SKM-1 treated with dmso at 0.1 percent for 144 hours (cell line): Measurements from ENCODE around the gene LDLRAD3.

Experiments used
- DNase-seq: peaks from one replicate; lab custom pipeline; 2025; ENCODE audit not compliant: unreplicated experiment; lab: John Stamatoyannopoulos, UW

The LDLRAD3 gene

GRCh38 chr11:36070213-36070953, 126.5 kb downstream of the LDLRAD3 start:
- peak; percentile 6 for DNase-seq

- DNase-seq, result no peak
These were observed 127.1 kb downstream of the LDLRAD3 start for GRCh38 chr11:36070954-36071330.

- DNase-seq, result no peak
These were observed 128.1 kb downstream of the LDLRAD3 start for GRCh38 chr11:36071917-36072500.

- no peak for DNase-seq
These were observed 129.7 kb downstream of the LDLRAD3 start for GRCh38 chr11:36073411-36074203.

- no peak for DNase-seq
These were observed 131.1 kb downstream of the LDLRAD3 start for GRCh38 chr11:36074941-36075431.

GRCh38 chr11:36077368-36077767, 133.5 kb downstream of the LDLRAD3 start:
- no peak for DNase-seq

GRCh38 chr11:36077886-36078685, 134.2 kb downstream of the LDLRAD3 start:
- DNase-seq, result no peak

GRCh38 chr11:36078686-36079055, 134.8 kb downstream of the LDLRAD3 start:
- no peak for DNase-seq

DNA sequence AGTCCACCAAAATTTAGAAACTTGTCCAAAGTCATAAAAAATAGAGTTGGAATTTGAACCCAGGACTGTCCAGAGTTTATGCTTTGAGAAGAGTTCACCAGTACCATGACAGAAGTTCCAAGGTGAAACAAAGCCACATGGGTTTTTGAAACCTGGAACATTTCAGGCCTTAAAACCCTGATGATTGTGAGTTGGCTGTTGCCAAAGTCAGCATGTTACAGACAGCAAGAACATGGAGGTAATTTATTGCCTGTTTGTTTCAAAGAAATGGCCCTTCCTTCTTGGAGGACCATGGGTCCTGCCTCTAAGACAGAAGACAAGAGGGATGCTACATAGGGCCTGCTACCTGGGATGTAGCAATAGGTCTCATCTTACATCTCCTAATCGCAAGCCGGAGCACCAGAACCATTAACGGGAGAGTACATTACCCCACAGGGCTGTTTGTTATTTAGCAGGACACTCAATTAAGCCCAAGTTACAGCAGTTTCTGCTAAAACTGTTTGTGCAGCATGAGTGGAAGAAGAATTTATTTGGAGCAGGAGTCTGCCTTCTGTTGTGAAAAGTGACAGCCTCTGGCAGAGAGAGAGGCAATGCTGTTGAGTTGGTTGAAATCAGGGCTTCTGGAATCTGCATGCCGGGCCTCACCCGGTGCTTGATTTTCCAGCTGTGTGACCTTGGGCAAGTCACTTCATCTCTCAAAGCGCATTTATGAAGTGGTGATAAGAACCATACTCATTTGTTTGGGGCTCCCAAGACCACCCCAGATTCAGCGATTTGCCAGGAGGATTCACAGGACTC, 136.2 kb downstream of the LDLRAD3 start:
- no peak for DNase-seq

DNA sequence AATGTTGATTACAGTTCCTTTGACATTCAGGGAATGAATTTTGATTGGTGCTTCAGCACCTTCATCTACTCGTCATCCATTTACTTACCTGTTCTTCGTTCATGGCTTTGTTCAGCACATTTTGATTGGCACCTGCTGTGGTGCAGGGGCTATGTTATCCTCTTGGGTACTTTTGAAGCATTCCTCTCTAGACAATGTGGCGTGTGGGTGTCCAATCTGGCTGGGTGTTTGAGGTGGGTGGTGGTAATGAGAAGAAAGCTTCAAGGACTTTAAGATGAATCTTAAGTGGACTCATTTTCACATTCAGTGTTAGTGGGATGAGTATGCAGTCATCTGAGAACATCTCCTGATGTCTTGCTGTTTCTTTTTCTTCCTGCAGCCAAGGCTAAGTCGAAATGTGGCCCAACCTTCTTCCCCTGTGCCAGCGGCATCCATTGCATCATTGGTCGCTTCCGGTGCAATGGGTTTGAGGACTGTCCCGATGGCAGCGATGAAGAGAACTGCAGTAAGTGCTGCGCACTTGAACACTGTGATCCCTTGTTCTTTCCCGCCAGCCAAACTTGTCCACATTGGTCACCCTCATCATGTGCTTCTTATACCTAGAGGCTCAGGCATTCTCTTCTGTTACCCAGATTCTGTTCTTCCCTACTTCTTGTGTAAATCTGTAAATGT, 137.5 kb downstream of the LDLRAD3 start:
- DNase-seq, result no peak

GRCh38 chr11:36086366-36086765, 142.5 kb downstream of the LDLRAD3 start:
- DNase-seq, result no peak

DNA sequence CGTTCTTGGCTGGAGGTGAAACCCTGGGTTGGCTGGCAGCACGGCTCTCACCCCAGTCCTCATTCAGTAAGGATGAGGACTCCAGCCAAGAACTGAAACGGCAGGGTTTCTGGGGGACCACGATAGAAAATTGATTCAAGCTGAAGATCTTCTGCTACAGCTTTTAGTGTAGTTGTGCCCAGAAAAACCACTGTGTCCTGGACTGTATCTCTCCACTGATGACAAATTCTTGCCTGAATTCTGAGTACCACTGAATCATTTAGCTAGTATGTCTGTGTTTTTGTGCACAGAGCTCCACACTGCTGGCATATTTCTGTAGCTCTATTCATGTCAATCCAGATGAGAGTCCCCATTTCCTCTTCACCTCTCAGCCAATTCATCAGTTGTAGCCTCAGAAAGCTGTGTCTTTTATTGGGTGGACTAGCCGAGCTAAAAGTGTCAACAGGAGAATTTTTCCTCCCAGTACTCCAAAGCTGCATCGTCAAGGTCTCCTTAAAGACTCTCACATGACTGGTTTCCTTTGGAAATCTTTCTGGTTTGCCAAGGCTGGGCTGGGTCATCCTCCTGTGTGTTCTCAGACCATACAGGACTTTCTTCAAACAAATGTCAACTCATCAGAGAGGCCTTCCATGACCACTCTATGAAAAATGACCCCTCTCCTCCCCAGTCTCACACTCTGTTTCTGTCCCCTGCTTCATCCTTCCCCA, 144.6 kb downstream of the LDLRAD3 start:
- no peak for DNase-seq

GRCh38 chr11:36089920-36090319, 146.1 kb downstream of the LDLRAD3 start:
- DNase-seq, result no peak

DNA sequence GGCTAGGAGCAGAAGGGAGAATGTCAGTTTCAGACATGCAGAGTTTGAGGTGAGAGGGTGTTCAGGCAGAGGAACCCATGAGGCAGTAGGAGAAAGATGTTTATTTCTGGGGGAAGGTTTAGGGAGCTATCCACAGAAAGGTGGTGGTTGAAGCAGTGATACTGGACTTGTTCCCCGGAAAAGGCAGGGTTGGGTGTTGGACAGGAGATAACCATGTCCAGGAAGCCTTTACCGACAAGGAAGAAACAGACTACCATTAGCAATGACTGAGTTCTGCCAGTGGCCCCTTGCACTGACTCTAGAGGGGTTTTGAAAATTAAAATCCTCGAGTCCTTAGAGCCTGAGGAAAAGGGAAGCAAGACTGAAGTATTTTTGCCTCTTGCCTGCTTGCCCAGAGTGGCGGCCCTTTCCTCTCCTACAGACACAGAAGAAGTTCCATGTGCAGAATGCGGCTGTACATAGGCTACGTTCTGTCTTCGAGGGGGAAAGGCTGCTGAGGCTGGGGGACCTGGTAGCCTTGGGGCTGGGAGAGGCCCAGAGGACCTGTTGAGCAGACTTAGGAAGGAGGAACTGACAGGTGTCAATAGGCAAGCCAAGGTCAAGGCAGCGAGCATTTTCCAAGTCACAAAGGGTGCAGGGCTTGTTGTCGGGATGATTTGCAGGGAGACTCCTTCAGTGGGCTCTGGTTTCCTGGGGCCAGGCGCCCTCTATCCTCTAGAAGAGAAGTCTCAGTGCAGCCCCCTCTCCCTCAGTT, 146.7 kb downstream of the LDLRAD3 start:
- no peak for DNase-seq

DNA sequence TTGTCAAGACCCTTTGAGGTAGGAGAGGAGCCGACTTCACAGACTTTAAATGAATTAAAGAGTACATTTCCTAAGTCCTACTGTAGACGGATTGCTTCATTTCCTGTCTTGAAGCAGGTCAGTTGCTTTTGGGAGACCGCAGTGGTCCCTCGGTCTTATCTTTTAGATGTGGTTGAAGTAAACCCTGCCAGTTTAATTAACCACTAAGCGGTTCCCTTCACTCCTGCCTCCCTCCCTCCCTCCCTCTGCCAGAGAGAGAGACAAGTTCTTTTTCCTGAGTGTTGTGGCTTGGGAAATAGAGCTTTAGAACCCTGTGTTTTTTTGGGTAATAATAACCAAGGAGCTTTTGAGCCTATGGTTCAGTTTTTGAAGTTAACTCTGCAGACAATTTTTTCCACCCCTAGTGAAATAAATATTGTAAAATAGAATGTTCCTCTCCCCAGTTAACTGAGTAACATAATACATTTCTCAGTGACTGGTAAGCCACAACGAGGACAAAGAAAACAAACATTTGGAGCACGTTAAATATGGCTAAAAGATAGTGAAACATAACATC, 147.5 kb downstream of the LDLRAD3 start:
- DNase-seq, result peak; percentile 54

DNA sequence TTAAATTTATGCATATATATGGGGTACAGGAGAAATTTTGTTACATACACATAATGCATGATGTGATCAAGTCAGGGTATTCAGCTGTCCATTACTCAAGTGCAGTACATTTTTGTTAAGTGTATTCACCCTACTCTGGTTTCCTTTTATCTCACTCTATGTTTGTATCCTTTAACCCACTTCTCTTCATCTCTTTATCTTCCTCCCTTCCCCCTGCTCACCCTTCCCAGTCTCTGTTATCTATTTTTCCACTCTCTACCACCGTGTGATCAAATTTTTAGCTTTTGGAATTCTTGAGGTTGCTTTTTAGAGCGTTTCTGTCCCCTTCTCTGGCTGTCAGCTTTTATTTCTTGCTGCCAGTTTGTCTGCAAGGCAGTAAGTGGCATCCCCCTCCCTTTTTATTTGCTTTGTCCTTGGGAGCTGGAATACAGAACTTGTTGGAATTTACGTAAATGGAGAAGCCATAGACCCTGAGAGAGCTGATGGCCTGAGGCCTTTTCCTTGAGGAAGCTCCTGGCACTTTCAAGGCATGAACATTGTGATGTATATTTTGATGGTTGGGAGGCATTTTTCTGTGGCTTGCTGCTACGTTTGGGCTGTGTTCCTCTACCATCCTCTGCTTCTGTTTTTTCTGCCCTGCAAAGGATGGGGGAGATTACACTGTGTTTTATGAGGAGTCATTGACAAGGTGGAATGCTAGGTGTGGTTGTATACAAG, 148.6 kb downstream of the LDLRAD3 start:
- DNase-seq, result no peak

- no peak for DNase-seq
These were observed 149.7 kb downstream of the LDLRAD3 start for GRCh38 chr11:36093548-36093947.

- no peak for DNase-seq
These were observed 150.3 kb downstream of the LDLRAD3 start for GRCh38 chr11:36094164-36094563.
